Measurements from ENCODE around the gene FLVCR2. TPM values are rescaled to one million over a fixed set of nuclear protein-coding genes. Genes with fewer than 3 reads are reported as not detected.

FLVCR2 gene
- total and polyA plus RNA-seq, 3 donors from 2014 or later, result 38.5 to 49.6 (median 45.0) TPM

- no peak for DNase-seq
- no peak for TF ChIP-seq POLR2A (IDR thresholded peaks at IDR 0.05)
- TF ChIP-seq, protein P1, sequence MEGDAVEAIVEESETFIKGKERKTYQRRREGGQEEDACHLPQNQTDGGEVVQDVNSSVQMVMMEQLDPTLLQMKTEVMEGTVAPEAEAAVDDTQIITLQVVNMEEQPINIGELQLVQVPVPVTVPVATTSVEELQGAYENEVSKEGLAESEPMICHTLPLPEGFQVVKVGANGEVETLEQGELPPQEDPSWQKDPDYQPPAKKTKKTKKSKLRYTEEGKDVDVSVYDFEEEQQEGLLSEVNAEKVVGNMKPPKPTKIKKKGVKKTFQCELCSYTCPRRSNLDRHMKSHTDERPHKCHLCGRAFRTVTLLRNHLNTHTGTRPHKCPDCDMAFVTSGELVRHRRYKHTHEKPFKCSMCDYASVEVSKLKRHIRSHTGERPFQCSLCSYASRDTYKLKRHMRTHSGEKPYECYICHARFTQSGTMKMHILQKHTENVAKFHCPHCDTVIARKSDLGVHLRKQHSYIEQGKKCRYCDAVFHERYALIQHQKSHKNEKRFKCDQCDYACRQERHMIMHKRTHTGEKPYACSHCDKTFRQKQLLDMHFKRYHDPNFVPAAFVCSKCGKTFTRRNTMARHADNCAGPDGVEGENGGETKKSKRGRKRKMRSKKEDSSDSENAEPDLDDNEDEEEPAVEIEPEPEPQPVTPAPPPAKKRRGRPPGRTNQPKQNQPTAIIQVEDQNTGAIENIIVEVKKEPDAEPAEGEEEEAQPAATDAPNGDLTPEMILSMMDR (IDR thresholded peaks at IDR 0.05), result no peak
- intact Hi-C loops (cut with DNase I; ENCODE audit: low total_unique reads), result no loop called here
- no peaks in the 10 kb centered on the region for H3K36me3 ChIP-seq (ENCODE audit: low read depth, missing control alignments)
- no peak overlapping the region for H3K4me3 ChIP-seq
- no peaks in the 10 kb centered on the region for H3K27me3 ChIP-seq
- peaks cover 15% of the 10 kb centered on the region for H3K4me1 ChIP-seq
- H3K27ac ChIP-seq, result no peak overlapping the region
- no peaks in the 10 kb centered on the region for H3K9me3 ChIP-seq
These were observed 66.6 kb downstream of the FLVCR2 start for GRCh38 chr14:75645056-75645455.

GRCh38 chr14:75646762-75647161 lies 68.3 kb downstream of the FLVCR2 start:
- DNase-seq, result no peak
- intact Hi-C loops (cut with DNase I; ENCODE audit: low total_unique reads), result no loop called here
- H3K36me3 ChIP-seq (ENCODE audit: low read depth, missing control alignments), result no peaks in the 10 kb centered on the region
- H3K27me3 ChIP-seq, result no peaks in the 10 kb centered on the region
- no peaks in the 10 kb centered on the region for H3K9me3 ChIP-seq
- TF ChIP-seq, protein P1 (IDR thresholded peaks at IDR 0.05), result no peak
- no peak for TF ChIP-seq POLR2A (IDR thresholded peaks at IDR 0.05)
- no peak overlapping the region for H3K27ac ChIP-seq
- peaks cover 15% of the 10 kb centered on the region for H3K4me1 ChIP-seq
- H3K4me3 ChIP-seq, result no peak overlapping the region
- WGBS, 2 donors, result 88 to 91% methylated on average over 6 of the region's 6 CpGs

DNA sequence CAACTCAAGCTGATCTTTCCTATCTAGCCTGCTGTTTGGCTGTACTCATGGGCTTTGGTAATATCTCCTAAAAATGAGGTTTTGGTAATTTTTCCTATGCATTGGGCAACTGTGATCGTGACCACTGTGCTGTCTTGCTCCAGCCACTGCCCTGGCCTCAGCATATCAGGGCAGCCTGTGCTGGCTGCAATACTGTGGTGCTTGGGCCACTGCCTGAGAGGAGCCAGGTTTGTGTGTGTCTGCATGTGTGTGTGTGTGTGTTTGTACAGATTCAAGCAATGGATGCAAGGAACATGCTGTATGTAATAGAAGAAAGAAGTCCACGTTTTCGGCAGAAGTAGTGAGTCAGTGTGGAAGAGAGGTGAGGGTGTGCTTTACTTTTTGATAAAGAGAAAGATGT lies 69.2 kb downstream of the FLVCR2 start:
- WGBS, 2 donors, result 63 to 65% methylated on average over 3 of the region's 3 CpGs
- no peak for DNase-seq
- no peaks in the 10 kb centered on the region for H3K27me3 ChIP-seq
- H3K36me3 ChIP-seq (ENCODE audit: low read depth, missing control alignments), result no peaks in the 10 kb centered on the region
- no peak overlapping the region for H3K4me3 ChIP-seq
- no peaks in the 10 kb centered on the region for H3K9me3 ChIP-seq
- TF ChIP-seq, protein P1 (IDR thresholded peaks at IDR 0.05), result no peak
- no peak for TF ChIP-seq POLR2A (IDR thresholded peaks at IDR 0.05)
- H3K27ac ChIP-seq, result no peak overlapping the region
- intact Hi-C loops (cut with DNase I; ENCODE audit: low total_unique reads), result no loop called here
- H3K4me1 ChIP-seq, result peaks cover 15% of the 10 kb centered on the region

DNA sequence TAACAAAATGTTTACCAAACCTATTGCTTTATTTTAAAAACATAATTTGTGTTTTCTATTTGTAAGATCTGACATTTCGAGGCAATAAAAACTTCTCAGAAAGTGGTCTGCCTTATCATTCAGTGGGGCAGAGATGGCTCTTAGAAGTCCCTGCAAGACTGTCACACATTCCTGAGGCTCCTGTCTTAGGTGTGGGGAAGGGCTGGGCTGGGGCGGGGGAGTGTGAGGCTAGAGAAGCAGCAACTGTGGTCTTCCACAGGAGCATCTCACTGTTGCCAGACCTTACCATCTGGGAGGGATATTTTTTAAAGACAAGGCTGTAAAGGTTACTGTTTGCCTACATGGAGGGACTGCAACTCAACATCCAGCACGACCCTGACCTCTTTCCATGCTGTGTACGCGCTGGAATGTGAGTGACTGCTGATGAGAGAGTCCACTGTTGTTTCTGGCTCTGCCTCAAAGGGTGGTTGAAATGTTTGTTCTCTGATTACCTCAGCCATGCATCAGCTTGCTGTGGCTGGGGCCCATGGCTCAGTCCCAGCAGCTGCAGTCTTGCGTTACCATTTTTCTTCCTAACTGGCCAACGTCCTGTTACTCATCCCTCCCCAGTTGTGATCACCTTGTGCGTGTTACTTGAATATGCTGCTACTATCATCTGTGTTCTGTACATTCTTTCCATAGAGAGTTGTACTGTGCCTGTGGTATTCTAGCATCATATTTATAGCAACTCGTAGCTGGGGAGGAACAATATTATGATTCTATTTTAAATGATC lies 69.8 kb downstream of the FLVCR2 start:
- Histone ChIP-seq H3K27ac (no peak overlapping the region), H3K4me1 (peaks cover 15% of the 10 kb centered on the region), H3K27me3 (no peaks in the 10 kb centered on the region), H3K36me3 (ENCODE audit: low read depth, missing control alignments) (no peaks in the 10 kb centered on the region), H3K4me3 (no peak overlapping the region), H3K9me3 (no peaks in the 10 kb centered on the region)
- DNase-seq, result peak; percentile 85
- TF ChIP-seq, protein P1 (IDR thresholded peaks at IDR 0.05), result no peak
- no peak for TF ChIP-seq POLR2A (IDR thresholded peaks at IDR 0.05)
- intact Hi-C loops (cut with DNase I; ENCODE audit: low total_unique reads), result no loop called here
- WGBS, 2 donors, result 38 to 51% methylated on average over 9 of the region's 9 CpGs

DNA sequence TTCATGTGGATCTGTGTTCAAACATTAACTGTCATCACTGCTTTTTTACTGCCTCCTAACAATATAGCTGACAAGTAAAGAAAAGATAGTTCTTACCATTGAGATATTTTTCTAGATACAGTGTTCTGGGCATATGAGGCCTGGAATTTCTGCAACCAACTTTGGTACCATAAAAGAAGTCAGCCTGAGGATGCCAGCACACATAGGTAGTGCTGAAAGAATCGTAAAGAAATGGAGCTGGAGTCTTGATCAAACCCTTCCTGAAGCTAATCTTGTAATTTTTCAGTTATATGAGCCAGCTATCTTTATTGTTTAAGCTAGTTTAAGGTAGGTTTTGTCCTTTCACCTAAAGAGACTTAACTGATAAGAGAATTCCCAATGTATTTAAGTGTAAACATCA lies 70.9 kb downstream of the FLVCR2 start:
- 95 to 100% methylated on average over 1 of the region's 1 CpG for WGBS, 2 donors
- TF ChIP-seq, protein P1 (IDR thresholded peaks at IDR 0.05), result no peak
- no peak for TF ChIP-seq POLR2A (IDR thresholded peaks at IDR 0.05)

More for the DNA sequence above, 70.9 kb downstream of the FLVCR2 start:
- Histone ChIP-seq H3K4me1 (peaks cover 18% of the 10 kb centered on the region), H3K9me3 (no peaks in the 10 kb centered on the region), H3K36me3 (ENCODE audit: low read depth, missing control alignments) (no peaks in the 10 kb centered on the region), H3K27ac (peak overlapping the region in 1 of 2 donors; percentile 1), H3K4me3 (no peak overlapping the region), H3K27me3 (no peaks in the 10 kb centered on the region)
- no peak for DNase-seq
- intact Hi-C loops (cut with DNase I; ENCODE audit: low total_unique reads), result no loop called here
